ENCODE results near the gene RLN3. TPM values are rescaled to one million over a fixed set of nuclear protein-coding genes. Genes with fewer than 3 reads are reported as not detected.

The RLN3 gene
- polyA plus RNA-seq, 1 donor (not counting 4 experiments of a cell fraction or from before 2014, with no cell fraction given): not detected

DNA sequence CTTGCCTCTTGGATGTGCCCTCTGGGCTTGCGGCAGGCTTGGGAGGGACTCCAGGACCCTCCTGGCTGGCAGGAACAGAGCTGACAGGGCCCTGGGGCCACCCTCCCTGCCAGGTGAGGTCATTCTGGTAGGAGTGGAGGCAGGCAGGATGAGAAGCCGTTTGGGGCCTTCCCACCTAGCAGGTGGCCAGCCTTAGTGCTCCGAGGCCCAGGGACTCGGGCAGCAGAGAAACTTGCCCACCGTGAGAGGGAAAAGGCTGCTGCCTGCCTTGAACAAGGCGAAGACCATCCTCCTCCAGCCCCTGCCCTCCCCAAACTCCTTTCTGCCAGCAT lies 30.4 kb upstream of the RLN3 start:
- H2AFZ ChIP-seq (ENCODE audit: control insufficient read depth, low read length): no peak overlapping the region
- no peaks in the 10 kb centered on the region for H3K9me3 ChIP-seq (ENCODE audit: control insufficient read depth, low read depth, low read length)
- H3K27me3 ChIP-seq (ENCODE audit: control insufficient read depth, extremely low read depth, insufficient read depth, low read length): no peaks in the 10 kb centered on the region
- TF ChIP-seq CTCF (optimal IDR thresholded peaks at IDR 0.05 in 1 of 3, IDR thresholded peaks at IDR 0.05 in 1 of 3, conservative IDR thresholded peaks at IDR 0.05 in 1 of 3; ENCODE audit: extremely low read depth in 1 of 3, insufficient read depth in 2 of 3, low read length in 3 of 3) (no peak), EZH2 (IDR thresholded peaks at IDR 0.05; ENCODE audit: low read length) (no peak)
- FAIRE-seq (no peak), DNase-seq (ENCODE audit: low read depth, low spot score) (no peak)
- H3K36me3 ChIP-seq (ENCODE audit: control insufficient read depth in 2 of 2, extremely low read depth in 1 of 2, insufficient read depth in 2 of 2, low read length in 2 of 2): peaks cover under 1 to 10% of the 10 kb centered on the region in 2 experiments
- H3K9me1 ChIP-seq (ENCODE audit: control insufficient read depth, extremely low read depth, insufficient read depth, low read length): no peaks in the 10 kb centered on the region
- no peak overlapping the region for H3K4me3 ChIP-seq (ENCODE audit: control insufficient read depth in 2 of 3, extremely low read depth in 1 of 3, insufficient read depth in 2 of 3, low read depth in 1 of 3, low read length in 3 of 3)
- H3K9ac ChIP-seq (ENCODE audit: control insufficient read depth, extremely low read depth, insufficient read depth, low read length): no peak overlapping the region
- dilution Hi-C loops (cut with MboI; ENCODE audit: extremely low pct_ligation_motif_present, low sequenced_read_pairs): no loop called here
- peaks cover 6% of the 10 kb centered on the region for H3K79me2 ChIP-seq (ENCODE audit: control insufficient read depth, insufficient read depth, low read length)
- no peak overlapping the region for H3K4me2 ChIP-seq (ENCODE audit: control insufficient read depth, extremely low read depth, insufficient read depth, low read depth, low read length)
- H3K4me1 ChIP-seq (ENCODE audit: control insufficient read depth, extremely low read depth, insufficient read depth, low read length): peaks cover 5% of the 10 kb centered on the region
- no peaks in the 10 kb centered on the region for H4K20me1 ChIP-seq (ENCODE audit: control insufficient read depth, extremely low read depth, insufficient read depth, low read length)
- no peak overlapping the region for H3K27ac ChIP-seq (ENCODE audit: control insufficient read depth, insufficient read depth, low read length)

- Histone ChIP-seq H3K4me1 (ENCODE audit: control insufficient read depth, extremely low read depth, insufficient read depth, low read length) (peaks cover 10% of the 10 kb centered on the region), H3K9me1 (ENCODE audit: control insufficient read depth, extremely low read depth, insufficient read depth, low read length) (no peaks in the 10 kb centered on the region), H3K79me2 (ENCODE audit: control insufficient read depth, insufficient read depth, low read length) (peaks cover 8% of the 10 kb centered on the region), H2AFZ (ENCODE audit: control insufficient read depth, low read length) (no peak overlapping the region), H4K20me1 (ENCODE audit: control insufficient read depth, extremely low read depth, insufficient read depth, low read length) (no peaks in the 10 kb centered on the region), H3K36me3 (ENCODE audit: control insufficient read depth in 2 of 2, extremely low read depth in 1 of 2, insufficient read depth in 2 of 2, low read length in 2 of 2) (peaks cover 0 to 10% of the 10 kb centered on the region in 2 experiments), H3K9me3 (ENCODE audit: control insufficient read depth, low read depth, low read length) (no peaks in the 10 kb centered on the region), H3K27me3 (ENCODE audit: control insufficient read depth, extremely low read depth, insufficient read depth, low read length) (no peaks in the 10 kb centered on the region), H3K9ac (ENCODE audit: control insufficient read depth, extremely low read depth, insufficient read depth, low read length) (no peak overlapping the region), H3K4me3 (ENCODE audit: control insufficient read depth in 2 of 3, extremely low read depth in 1 of 3, insufficient read depth in 2 of 3, low read depth in 1 of 3, low read length in 3 of 3) (no peak overlapping the region), H3K4me2 (ENCODE audit: control insufficient read depth, extremely low read depth, insufficient read depth, low read depth, low read length) (no peak overlapping the region), H3K27ac (ENCODE audit: control insufficient read depth, insufficient read depth, low read length) (no peak overlapping the region)
- DNase-seq (ENCODE audit: low read depth, low spot score) (no peak), FAIRE-seq (no peak)
- no peak for TF ChIP-seq CTCF (optimal IDR thresholded peaks at IDR 0.05 in 1 of 3, IDR thresholded peaks at IDR 0.05 in 1 of 3, conservative IDR thresholded peaks at IDR 0.05 in 1 of 3; ENCODE audit: extremely low read depth in 1 of 3, insufficient read depth in 2 of 3, low read length in 3 of 3)
- no peak for TF ChIP-seq EZH2 (IDR thresholded peaks at IDR 0.05; ENCODE audit: low read length)
- dilution Hi-C loops (cut with MboI; ENCODE audit: extremely low pct_ligation_motif_present, low sequenced_read_pairs): no loop called here
Measured at GRCh38 chr19:13998426-13998825, 29.5 kb upstream of the RLN3 start.

All from keratinocyte (primary cell).